OCI-M1 (cell line): Measurements from ENCODE around the gene MACF1.

ENCODE experiments used
- DNase-seq: peaks from one replicate; lab custom pipeline; 2025; lab: John Stamatoyannopoulos, UW

The MACF1 gene

DNA sequence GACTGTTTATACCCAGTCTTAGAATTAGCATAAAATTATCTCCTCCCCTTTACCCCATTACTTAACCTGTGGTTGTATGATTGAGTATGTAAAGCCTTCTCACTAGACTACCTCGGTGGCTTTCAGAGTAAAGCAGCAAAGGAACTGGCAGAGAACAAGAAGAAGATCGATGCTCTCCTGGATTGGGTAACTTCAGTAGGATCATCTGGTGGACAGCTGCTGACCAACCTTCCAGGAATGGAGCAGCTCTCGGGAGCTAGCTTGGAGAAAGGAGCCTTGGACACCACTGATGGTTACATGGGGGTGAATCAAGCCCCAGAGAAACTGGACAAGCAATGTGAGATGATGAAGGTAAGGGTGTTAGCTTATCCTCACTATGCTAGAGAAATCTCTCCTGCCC lies 148.4 kb downstream of the MACF1 start:
- DNase-seq: no peak

DNA sequence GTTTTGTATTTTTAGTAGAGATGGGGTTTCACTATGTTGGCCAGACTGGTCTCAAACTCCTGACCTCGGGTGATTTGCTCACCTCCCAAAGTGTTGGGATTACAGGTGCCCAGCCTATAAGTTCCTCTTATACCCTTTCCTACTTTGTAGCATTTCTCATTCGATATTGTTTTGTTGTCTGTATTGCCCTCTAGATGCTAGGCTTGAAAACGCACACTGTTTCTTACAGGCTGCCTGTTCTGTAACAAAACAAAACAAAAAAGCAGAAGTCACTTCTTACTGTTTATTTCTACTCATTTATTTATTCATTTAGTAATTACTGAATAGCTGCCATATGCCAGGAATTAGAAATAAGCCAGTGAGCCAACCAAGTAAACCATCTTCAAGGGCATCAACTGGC lies 150.1 kb downstream of the MACF1 start:
- DNase-seq: peak; percentile 24

DNA sequence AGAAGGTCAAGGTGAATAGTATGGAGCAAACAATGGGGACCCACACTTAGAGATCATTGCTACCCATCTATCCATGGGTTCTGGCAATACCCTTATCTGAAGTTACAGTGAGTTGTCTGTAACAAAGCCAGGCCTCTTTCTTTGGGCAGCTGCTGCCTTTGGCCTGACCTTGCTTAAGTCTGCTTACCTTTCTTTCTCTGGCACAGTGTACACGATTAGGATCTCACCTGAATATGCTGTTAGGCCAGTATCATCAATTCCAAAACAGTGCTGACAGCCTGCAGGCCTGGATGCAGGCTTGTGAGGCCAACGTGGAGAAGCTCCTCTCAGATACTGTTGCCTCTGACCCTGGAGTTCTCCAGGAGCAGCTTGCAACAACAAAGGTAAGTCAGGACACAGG lies 154.0 kb downstream of the MACF1 start:
- no peak for DNase-seq

DNA sequence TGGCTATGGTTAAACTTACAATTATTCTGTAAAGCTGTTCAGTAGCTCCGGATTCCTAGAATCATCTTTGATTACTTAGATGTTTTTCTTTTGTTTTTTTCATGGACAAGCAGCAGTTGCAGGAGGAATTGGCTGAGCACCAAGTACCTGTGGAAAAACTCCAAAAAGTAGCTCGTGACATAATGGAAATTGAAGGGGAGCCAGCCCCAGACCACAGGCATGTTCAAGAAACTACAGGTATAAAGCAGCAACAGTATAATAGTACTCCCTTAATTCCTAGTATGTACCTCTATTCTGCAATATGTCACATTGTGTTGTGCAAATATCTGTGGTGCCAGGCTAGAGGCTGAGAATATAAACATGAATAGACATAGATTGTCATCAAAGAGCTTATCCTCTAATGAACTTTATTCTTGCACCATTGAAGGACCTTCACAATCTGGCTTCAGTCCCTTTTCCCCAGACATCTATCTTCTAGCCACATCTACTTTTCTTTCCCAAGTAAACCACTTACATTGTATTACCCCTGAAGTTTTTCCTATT lies 154.6 kb downstream of the MACF1 start:
- no peak for DNase-seq

DNA sequence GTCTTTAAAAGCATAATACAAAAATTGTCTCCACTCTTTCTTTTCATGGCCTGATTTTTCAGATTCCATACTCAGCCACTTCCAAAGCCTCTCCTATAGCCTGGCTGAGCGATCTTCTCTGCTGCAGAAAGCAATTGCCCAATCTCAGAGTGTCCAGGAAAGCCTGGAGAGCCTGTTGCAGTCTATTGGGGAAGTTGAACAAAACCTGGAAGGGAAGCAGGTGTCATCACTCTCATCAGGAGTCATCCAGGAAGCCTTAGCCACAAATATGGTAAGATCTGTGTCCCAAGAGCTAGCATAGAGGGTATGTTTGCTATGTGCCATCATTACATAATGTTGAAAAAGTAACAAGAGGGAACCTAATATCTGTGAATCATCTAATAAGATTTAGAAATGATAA lies 156.2 kb downstream of the MACF1 start:
- no peak for DNase-seq

DNA sequence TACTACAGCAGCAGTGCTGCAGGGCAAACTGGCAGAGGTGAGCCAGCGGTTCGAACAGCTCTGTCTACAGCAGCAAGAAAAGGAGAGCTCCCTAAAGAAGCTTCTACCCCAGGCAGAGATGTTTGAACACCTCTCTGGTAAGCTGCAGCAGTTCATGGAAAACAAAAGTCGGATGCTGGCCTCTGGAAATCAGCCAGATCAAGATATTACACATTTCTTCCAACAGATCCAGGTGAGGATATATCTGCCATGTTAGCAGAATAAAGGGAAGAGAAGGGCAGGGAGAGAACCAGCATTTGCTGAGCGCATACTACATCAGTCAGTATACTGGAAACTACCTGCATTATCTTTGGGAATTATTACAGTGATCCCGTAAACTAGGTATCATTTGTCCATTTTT lies 157.0 kb downstream of the MACF1 start:
- no peak for DNase-seq

DNA sequence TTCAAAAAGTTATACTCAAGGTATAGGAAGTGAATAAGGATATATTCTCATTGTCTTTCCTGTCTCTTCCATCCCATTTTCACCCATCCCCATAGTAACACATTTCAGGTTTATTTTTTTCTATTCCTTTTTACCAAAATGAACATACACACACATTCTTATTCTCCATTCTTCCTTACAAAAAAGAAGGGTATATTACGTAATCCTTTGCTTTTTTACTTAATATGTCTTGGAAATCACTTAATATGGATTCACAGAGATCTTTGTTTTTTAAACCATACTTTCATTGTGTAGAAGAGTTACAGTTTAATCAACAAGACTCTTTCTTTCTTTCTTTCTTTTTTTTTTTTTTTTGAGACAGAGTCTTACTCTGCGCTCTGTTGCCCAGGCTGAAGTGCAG lies 158.8 kb downstream of the MACF1 start:
- DNase-seq: no peak

DNA sequence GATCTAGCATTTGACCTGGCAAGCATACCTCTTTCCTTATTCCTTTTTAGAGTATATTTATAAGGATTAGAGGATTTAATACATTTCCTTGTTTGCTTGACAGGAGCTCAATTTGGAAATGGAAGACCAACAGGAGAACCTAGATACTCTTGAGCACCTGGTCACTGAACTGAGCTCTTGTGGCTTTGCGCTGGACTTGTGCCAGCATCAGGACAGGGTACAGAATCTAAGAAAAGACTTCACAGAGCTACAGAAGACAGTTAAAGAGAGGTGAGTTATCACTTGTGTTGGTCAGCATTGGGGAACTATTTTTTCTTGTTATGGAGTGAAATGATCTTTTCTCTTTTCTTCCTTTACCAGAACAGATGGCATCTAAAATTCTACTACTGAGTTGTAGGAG lies 163.6 kb downstream of the MACF1 start:
- DNase-seq: no peak

DNA sequence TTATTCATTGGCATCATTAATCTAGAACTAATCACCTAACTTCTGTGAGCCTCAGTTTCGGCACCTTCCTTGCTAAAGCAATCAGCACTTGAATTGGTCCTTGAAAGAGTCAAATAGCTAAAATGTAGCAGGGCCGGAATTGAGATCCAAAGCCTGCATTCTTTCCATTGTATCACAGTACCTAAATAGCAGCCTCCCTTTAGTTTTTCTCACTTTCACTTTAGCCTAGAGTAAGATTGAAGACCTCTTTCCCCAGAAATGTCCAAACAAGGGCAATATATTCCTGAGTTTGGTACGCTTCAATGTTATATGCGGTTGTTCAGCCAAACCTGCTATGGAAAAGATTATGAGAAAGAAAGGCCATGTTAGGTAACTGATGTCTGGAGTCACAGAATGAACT lies 165.1 kb downstream of the MACF1 start:
- no peak for DNase-seq

DNA sequence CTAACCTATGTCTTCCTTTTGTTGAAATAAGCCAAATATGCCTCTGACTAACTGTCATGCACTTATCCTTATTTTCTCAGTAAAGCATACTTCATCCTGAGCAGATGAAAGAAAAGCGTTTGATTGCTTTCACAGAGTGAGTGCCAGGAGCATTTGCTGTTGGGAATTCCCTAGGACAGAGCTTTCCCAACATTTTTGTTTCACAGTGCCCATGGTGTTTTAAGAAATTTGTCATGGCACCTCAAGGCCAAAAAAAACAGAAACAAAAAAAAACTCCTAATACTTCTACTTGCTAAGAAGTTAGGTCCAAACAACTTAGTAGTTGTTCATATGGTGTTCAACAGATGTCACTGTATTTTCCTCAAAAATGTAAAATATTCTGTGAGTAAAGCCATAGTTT lies 166.1 kb downstream of the MACF1 start:
- no peak for DNase-seq

DNA sequence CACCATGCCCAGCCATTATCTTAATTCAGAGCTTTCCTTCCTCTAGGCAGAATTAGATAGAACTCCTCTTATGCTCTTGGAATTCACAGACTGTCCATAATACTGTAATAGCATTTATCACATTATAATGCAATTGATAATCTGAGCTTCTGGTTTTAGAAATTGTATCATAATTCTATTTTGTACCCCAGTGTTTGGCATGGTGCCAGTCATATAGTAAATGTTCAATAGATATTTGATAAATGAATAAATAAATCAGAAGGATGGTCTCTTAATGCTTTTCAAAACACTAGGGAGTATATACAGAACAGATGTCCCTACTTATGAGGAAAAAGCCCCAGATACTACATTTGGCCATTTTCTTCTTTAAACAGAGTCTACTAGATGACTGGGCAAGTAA lies 167.6 kb downstream of the MACF1 start:
- DNase-seq: no peak

DNA sequence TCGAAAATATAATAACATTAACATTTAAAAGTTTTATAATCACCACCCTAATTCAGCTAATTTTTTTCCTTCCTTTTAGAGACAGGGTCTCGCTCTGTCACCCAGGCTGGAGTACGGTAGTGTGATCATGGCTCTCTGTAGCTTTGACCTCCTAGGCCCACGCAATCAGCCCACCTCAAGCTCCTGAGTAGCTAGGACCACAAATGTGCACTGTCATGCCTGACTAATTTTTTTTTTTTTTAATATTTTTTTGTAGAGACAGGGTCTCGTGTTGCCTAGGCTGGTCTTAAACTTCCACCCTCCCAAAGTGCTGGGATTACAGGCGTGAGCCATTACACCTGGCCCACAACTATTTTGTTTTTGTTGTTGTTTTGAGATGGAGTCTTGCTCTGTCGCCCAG lies 172.2 kb downstream of the MACF1 start:
- DNase-seq: no peak

DNA sequence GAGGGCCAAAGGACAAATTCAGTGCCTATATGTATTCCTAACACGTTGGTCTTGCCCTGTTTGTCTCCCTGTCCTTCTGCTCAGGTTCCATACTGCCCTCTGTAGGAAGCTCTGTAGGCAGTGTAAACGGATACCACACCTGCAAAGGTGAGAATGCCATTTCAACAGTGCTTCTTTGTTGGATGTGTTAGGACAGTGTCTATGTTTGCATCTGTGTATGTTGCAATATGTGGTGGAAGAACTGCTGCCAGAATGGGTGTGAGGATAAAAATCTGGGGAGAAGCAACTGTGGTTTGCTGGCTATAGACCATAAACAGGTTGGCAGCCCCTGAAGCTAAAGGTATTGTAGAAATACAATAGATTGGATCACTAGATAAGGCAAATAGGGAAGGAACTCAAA lies 173.9 kb downstream of the MACF1 start:
- peak; percentile 11 for DNase-seq

DNA sequence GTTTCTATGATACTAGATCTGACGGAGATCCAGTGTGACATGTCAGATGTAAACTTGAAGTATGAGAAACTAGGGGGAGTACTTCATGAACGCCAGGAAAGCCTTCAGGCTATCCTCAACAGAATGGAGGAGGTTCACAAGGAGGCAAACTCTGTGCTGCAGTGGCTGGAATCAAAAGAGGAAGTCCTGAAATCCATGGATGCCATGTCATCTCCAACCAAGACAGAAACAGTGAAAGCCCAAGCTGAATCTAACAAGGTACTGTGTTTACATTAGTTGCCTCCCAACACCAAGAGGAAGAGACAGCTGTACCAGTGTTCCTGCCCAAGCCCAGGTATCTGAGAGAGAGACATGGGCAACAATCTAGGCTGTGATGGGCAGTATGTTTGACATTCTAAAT lies 174.7 kb downstream of the MACF1 start:
- no peak for DNase-seq

DNA sequence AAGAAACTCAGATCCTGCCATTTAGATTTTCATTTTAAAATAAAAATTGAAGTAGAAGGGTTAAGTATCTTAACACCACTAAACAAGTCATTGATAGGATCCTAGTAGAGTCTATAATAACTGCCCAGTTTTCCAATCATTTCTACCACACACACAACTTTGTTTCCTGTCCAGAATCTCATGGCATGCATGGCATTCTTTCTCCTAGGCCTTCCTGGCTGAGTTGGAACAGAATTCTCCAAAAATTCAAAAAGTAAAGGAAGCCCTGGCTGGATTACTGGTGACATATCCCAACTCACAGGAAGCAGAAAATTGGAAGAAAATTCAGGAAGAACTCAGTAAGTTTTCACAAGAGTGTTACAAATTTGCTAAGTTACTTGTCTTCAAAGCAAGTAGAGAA lies 175.5 kb downstream of the MACF1 start:
- no peak for DNase-seq

DNA sequence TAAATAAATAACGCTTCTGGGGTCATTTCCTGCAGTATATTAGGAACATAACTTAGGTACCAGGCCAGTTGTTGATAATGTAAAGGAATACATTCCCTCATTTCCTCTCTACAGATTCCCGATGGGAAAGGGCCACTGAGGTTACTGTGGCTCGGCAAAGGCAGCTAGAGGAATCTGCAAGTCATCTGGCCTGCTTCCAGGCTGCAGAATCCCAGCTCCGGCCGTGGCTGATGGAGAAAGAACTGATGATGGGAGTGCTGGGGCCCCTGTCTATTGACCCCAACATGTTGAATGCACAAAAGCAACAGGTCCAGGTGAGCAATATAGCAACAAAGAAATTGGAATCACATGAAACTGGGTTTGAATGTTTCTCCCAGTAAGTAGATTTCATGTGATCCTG lies 177.3 kb downstream of the MACF1 start:
- DNase-seq: no peak

DNA sequence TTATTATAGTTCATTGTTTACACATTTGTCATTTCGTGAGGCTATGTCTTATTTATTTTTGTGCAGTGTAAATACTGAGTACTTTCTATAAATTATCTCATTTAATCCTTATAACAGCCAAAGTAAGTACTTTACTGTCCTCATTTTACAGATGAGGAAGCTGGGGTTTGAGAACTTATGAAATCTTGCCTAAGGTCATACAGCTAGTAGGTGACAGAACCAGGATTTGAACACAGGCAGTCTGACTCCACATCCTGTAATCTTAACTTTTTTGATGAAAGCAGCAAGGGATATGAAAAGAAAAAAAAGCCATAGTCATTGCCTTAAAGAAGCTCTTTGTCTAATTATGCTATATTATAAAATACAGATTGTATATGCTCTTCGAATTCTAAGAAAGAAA lies 179.8 kb downstream of the MACF1 start:
- peak; percentile 12 for DNase-seq

DNA sequence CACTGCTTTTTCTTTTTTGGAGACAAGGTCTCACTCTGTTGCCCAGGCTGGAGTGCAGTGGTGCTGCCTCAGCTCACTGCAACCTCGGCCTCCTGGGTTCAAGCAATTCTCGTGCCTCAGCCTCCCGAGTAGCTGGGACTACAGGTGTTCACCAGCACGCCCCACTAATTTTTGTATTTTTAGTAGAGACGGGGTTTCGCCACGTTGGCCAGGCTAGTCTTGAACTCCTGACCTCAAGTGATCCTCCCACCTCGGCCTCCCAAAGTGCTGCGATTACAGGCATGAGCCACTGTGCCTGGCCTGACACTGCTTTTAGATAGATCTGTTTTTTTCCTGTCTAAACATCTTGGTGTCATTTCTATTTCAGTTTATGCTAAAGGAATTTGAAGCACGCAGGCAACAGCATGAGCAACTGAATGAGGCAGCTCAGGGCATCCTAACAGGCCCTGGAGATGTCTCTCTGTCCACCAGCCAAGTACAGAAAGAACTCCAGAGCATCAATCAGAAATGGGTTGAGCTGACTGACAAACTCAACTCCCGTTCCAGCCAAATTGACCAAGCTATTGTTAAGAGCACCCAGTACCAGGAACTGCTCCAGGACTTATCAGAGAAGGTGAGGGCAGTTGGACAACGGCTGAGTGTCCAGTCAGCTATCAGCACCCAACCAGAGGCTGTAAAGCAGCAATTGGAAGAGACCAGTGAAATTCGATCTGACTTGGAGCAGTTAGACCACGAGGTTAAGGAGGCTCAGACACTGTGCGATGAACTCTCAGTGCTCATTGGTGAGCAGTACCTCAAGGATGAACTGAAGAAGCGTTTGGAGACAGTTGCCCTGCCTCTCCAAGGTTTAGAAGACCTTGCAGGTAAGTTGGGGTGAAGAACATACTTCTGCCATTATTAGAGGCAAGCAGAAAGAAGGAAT lies 180.8 kb downstream of the MACF1 start:
- DNase-seq: peak; percentile 64

DNA sequence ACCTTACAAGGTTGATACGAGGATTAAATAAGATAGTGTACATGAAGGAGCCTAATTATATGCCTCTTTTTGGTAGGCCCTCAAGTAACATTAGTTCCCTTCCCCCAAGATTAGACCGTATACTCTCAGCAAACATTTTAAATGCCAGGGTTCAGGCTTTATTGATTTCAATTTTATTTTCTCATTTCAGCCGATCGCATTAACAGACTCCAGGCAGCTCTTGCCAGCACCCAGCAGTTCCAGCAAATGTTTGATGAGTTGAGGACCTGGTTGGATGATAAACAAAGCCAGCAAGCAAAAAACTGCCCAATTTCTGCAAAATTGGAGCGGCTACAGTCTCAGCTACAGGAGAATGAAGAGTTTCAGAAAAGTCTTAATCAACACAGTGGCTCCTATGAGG lies 182.5 kb downstream of the MACF1 start:
- DNase-seq: no peak

DNA sequence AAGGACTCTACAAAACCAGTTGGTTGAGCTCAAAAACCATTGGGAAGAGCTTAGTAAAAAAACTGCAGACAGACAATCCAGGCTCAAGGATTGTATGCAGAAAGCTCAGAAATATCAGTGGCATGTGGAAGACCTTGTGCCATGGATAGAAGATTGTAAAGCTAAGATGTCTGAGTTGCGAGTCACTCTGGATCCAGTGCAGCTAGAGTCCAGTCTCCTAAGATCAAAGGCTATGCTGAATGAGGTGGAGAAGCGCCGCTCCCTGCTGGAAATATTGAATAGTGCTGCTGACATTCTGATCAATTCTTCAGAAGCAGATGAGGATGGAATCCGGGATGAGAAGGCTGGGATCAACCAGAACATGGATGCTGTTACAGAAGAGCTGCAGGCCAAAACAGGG lies 183.0 kb downstream of the MACF1 start:
- DNase-seq: no peak

DNA sequence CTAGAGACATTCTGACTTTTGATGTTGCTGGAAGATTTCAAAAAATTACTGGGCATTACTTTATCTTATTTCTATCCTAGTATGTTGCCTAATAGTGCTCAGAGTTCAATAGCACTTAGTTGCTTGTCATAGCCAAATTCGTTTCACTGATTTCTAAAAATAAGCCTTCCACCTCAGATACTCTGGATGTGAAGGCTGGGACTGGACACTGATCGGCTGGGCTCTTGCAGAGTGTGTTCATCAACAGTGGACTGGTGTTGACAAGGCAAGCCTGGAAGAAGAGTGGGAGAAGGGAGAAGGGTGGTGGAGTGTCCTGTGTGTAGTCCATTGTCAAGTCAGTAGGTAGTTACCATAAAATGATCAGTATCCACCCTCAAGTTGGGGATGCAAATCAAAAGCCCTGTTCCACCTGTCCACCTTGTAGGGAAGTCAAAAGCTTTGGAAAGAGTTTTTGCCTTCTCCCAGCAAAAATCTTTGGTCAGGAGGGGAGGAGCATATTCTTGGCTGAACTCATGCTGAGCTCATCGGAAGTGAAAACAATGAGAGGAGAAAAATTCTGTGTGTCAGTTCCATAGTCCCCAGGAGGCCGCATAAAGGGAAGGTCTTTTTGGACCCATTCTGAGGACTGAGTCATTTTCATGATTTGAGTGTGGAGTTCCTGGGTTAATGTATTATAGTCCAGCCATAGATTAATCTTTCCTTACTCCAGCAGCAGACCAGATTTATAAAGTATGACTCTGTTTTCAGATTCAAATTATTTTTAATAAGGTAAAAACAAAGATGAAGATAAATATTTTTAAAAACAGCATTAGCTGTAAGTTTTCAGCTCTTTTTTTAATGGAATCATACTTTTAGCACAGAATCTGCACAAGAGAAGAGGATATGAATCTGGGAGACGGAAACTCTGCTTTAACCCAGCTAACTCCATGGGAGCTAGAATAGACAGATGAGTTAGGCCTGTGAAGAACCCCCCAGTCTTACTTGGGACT lies 187.5 kb downstream of the MACF1 start:
- no peak for DNase-seq

DNA sequence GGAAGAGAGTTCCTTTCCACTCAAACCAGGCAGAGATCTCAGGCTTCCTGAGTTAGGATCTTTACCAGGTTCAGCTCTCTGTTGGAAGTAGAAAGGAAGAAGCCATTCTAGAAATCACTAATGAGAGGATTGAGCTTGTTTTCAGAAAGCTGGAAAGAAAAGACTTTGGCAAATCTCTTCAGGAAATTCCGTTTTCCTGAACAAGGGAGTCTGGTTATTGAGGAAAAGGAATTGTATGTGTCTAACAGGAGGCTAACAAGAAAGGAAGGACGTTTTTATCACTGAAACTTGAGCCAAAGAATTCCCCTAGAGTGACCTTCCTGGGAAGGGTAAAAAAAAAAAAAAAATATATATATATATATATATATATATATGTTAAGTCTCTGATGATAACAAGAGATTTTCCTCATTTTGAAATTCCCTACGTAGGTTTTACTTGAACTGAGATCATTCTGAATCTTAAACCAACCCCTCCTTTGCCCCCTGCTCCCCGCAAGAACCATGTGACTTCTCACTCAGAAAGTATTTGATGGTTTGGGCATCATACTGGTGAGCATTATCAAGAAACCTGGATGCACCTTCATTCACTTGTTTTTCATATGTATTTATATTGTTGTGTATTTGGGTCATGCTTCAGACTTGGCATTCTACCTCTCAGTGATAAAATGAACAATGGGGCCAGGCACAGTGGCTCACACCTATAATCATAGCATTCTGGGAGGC lies 188.5 kb downstream of the MACF1 start:
- no peak for DNase-seq
